ENCODE results near the gene ST6GALNAC6. TPM values are rescaled to one million over a fixed set of nuclear protein-coding genes. Genes with fewer than 3 reads are reported as not detected.
A peak's percentile ranks its signal among the peaks of the same experiment; 100 is the strongest.

Gene ST6GALNAC6
- total RNA-seq, 1 donor from 2014 or later: 14.3 TPM

DNA sequence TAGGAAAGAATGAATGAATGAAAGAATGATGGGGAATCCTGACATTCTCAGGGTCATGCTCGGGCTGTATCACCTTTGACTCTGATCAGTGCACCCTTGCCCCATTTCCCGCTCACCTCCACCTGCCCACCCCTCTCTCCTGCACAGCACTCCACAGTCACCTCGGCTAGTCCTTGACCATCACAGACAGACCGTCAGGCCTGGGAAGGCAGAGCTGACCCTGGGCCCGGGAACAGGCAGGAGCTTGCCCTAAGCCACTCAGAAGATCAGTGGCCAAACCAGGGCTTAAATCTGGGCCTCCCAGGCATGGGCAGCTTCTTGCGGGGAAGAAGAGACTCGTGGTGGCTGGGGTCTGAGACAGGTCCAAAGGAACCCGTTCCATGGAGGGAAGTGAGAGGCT is 3.6 kb downstream of the ST6GALNAC6 start:
- Histone ChIP-seq H4K20me1 (ENCODE audit: low read depth) (peaks cover 37% of the 10 kb centered on the region), H2AFZ (replicated peaks) (no peak overlapping the region), H3K9ac (no peak overlapping the region), H3K27ac (no peak overlapping the region), H3K9me3 (ENCODE audit: low read depth) (no peaks in the 10 kb centered on the region), H3K4me3 (no peak overlapping the region), H3K4me2 (no peak overlapping the region), H3F3A (ENCODE audit: low read depth) (peaks cover 25% of the 10 kb centered on the region), H3K4me1 (peaks cover 23% of the 10 kb centered on the region), H3K79me2 (ENCODE audit: low read depth) (peaks cover 18% of the 10 kb centered on the region), H3K36me3 (peaks cover 21% of the 10 kb centered on the region), H3K27me3 (no peaks in the 10 kb centered on the region)
- Mint-ChIP-seq H3K36me3 (peaks cover 41% of the 10 kb centered on the region), H3K4me3 (peak overlapping the region; percentile 35), H3K27me3 (ENCODE audit: insufficient read depth, low read depth) (peaks cover 6% of the 10 kb centered on the region), H3K9me3 (peaks cover 20% of the 10 kb centered on the region), H3K27ac (no peak overlapping the region), H3K4me1 (peaks cover 33% of the 10 kb centered on the region)
- no peak for DNase-seq (ENCODE audit: low spot score)
- TF ChIP-seq EZH2 (IDR thresholded peaks at IDR 0.05) (no peak), EZH2phosphoT487 (IDR thresholded peaks at IDR 0.05) (no peak), CTCF (IDR thresholded peaks at IDR 0.05) (no peak)

- DNase-seq (ENCODE audit: low spot score): no peak
- Histone ChIP-seq H3K27ac (no peak overlapping the region), H2AFZ (replicated peaks) (no peak overlapping the region), H3K4me3 (no peak overlapping the region), H3F3A (ENCODE audit: low read depth) (peaks cover 17% of the 10 kb centered on the region), H4K20me1 (ENCODE audit: low read depth) (peaks cover 36% of the 10 kb centered on the region), H3K4me2 (no peak overlapping the region), H3K9me3 (ENCODE audit: low read depth) (no peaks in the 10 kb centered on the region), H3K36me3 (peaks cover 21% of the 10 kb centered on the region), H3K79me2 (ENCODE audit: low read depth) (peaks cover 10% of the 10 kb centered on the region), H3K9ac (no peak overlapping the region), H3K27me3 (no peaks in the 10 kb centered on the region), H3K4me1 (peaks cover 19% of the 10 kb centered on the region)
- H3K27me3 Mint-ChIP-seq (ENCODE audit: insufficient read depth, low read depth): peaks cover 3% of the 10 kb centered on the region
- H3K4me1 Mint-ChIP-seq: peaks cover 26% of the 10 kb centered on the region
- no peak overlapping the region for H3K4me3 Mint-ChIP-seq
- peaks cover 20% of the 10 kb centered on the region for H3K9me3 Mint-ChIP-seq
- peaks cover 46% of the 10 kb centered on the region for H3K36me3 Mint-ChIP-seq
- H3K27ac Mint-ChIP-seq: no peak overlapping the region
- TF ChIP-seq EZH2phosphoT487 (IDR thresholded peaks at IDR 0.05) (no peak), EZH2 (IDR thresholded peaks at IDR 0.05) (no peak), CTCF (IDR thresholded peaks at IDR 0.05) (no peak)
Observed at GRCh38 chr9:127893392-127893791, 6.0 kb downstream of the ST6GALNAC6 start.

DNA sequence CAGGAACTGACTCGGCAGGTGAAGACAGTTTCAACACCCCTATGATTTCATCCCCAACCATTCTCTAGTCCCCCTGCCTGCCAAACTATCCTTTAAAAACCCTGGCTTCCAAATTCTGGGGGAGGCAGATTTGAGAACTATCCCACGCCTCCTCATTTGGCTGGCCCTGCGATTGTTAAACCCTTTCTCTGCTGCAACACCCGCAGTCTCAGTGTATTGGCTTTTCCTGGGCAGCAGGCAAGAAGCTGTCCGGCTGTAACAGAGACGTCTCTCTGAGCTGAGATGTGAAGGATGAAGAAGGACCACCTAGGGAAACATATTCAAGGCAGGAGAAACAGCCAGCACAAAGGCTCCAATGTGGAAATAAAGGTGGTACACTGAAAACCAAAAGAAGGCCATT is 6.6 kb downstream of the ST6GALNAC6 start:
- Histone ChIP-seq H3K4me2 (no peak overlapping the region), H3K36me3 (peaks cover 21% of the 10 kb centered on the region), H3K4me3 (no peak overlapping the region), H2AFZ (replicated peaks) (no peak overlapping the region), H3K27ac (no peak overlapping the region), H3K9me3 (ENCODE audit: low read depth) (no peaks in the 10 kb centered on the region), H3K4me1 (peaks cover 14% of the 10 kb centered on the region), H3K27me3 (no peaks in the 10 kb centered on the region), H3K9ac (no peak overlapping the region), H3K79me2 (ENCODE audit: low read depth) (peaks cover 9% of the 10 kb centered on the region), H4K20me1 (ENCODE audit: low read depth) (peaks cover 31% of the 10 kb centered on the region), H3F3A (ENCODE audit: low read depth) (peaks cover 12% of the 10 kb centered on the region)
- Mint-ChIP-seq H3K27me3 (ENCODE audit: insufficient read depth, low read depth) (peaks cover 2% of the 10 kb centered on the region), H3K36me3 (peaks cover 47% of the 10 kb centered on the region), H3K27ac (no peak overlapping the region), H3K9me3 (peaks cover 20% of the 10 kb centered on the region), H3K4me3 (no peak overlapping the region), H3K4me1 (peaks cover 24% of the 10 kb centered on the region)
- TF ChIP-seq CTCF (IDR thresholded peaks at IDR 0.05) (no peak), EZH2phosphoT487 (IDR thresholded peaks at IDR 0.05) (no peak), EZH2 (IDR thresholded peaks at IDR 0.05) (no peak)
- no peak for DNase-seq (ENCODE audit: low spot score)

All from neural progenitor cell (in vitro differentiated cells).